Gastroesophageal sphincter (tissue), 4 donors: ENCODE data around the gene NOC2L. TPM values are rescaled to one million over a fixed set of nuclear protein-coding genes. Genes with fewer than 3 reads are reported as not detected.

Experiments used
- ATAC-seq: fragments of 150-250 bp; one replicate; pipeline ENCODE4 v1.9.1; 2016; ENCODE audit warnings: mild to moderate bottlenecking, moderate library complexity
- H3K27ac ChIP-seq, 4 donors: fragments of 200-600 bp; sonication (generic) in 3 of 4; 1 replicate in 3 of 4; 2 replicates in 1 of 4; pipeline ENCODE4 v1.5.1; 2016 to 2019
- H3K27me3 ChIP-seq: fragments of 200-600 bp; sonication (generic); one replicate; pipeline ENCODE4 v1.5.1; 2019
- H3K36me3 ChIP-seq, 2 donors: fragments of 200-600 bp; sonication (generic); one replicate each; pipeline ENCODE4 v1.5.1; 2019; ENCODE audit warnings: control low read depth in 1 of 2
- H3K4me1 ChIP-seq, 3 donors: fragments of 200-600 bp; sonication (generic); 1 replicate in 2 of 3; 2 replicates in 1 of 3; pipeline ENCODE4 v1.5.1; 2016 to 2019; ENCODE audit warnings: control low read depth in 2 of 3
- H3K4me3 ChIP-seq, 2 donors: fragments of 200-600 bp; sonication (generic); one replicate each; pipeline ENCODE4 v1.5.1; 2019; ENCODE audit warnings: mild to moderate bottlenecking in 1 of 2, moderate library complexity in 1 of 2
- H3K9me3 ChIP-seq, 3 donors: fragments of 200-600 bp; sonication (generic); one replicate each; pipeline ENCODE4 v1.5.1; 2017 to 2019; ENCODE audit warnings: control low read depth in 2 of 3
- CTCF ChIP-seq, 4 experiments: fragments of 200-600 bp in 2 of 4; fragments of 450-650 bp in 2 of 4; sonication (generic) in 1 of 4; IDR thresholded peaks; one replicate each; pipeline ENCODE4 v1.5.1; 2017 to 2019; ENCODE audit warnings: antibody characterized with exemption in 4 of 4, mild to moderate bottlenecking in 2 of 4, moderate library complexity in 2 of 4
- EP300 ChIP-seq: sonication (generic); formaldehyde crosslinking; IDR thresholded peaks from one replicate; pipeline ENCODE4 v1.6.1; 2017; ENCODE audit warnings: antibody characterized with exemption, mild to moderate bottlenecking
- POLR2A ChIP-seq, 2 donors: fragments of 450-650 bp; IDR thresholded peaks; one replicate each; pipeline ENCODE4 v1.6.1; 2017; ENCODE audit warnings: antibody characterized with exemption in 2 of 2, mild to moderate bottlenecking in 2 of 2, moderate library complexity in 1 of 2
- POLR2AphosphoS5 ChIP-seq: sonication (generic); formaldehyde crosslinking; IDR thresholded peaks from one replicate; pipeline ENCODE4 v1.6.1; 2017; ENCODE audit warnings: antibody characterized with exemption
- WGBS, 2 donors: methylation state at CpG; one replicate each; pipeline ENCODE4 v1.1.5; 2018; ENCODE audit warnings: low coverage in 1 of 2; 5-methylcytosine and 5-hydroxymethylcytosine counted together
- total RNA-seq, 4 donors: library from RNA; depleted of rRNA; stranded (reverse); fragments of >200 nt; gene quantifications; one replicate each; pipeline ENCODE4 v1.1.0, GENCODE V29; 2016

The NOC2L gene
- total RNA-seq, 4 donors from 2014 or later = 36.3 to 54.1 (median 45.2) TPM

DNA sequence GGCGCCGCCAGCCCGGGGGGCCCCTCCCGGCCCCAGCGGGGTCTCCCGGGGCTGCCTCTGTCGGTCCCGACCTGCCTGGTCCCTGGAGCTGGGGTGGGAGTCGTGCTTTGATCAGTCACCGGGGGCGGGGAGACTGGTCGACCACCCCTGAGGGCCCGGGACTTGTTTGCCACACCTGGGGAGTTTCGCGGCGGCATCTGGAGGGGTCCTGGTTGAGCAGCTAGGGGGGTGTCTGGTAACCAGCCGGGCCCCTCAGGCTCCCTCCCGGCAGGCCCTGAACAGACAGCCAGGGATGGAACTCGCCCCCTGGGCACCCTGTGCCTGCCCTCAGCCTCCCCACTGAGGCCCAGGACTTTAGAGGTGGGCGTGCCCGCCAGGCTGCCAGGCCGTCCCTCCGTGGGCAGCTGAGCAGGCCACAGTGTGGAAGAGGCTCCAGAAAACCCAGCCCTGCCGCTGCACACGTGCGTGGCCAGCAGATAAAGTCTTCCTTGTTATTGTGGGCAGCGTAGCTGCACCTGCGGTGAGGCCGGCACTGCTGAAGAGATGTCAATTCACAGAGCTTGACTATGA is 48.7 kb downstream of the NOC2L start:
- H3K4me1 ChIP-seq = peaks cover 0 to 39% (median 13%) of the 10 kb centered on the region in 3 donors
- ATAC-seq = peak; percentile 3
- H3K36me3 ChIP-seq = no peaks in the 10 kb centered on the region
- TF ChIP-seq CTCF (IDR thresholded peaks at IDR 0.05) = no peak
- TF ChIP-seq POLR2A (IDR thresholded peaks at IDR 0.05) = no peak
- no peak for TF ChIP-seq POLR2AphosphoS5
- TF ChIP-seq EP300 = no peak
- H3K27me3 ChIP-seq = peaks cover 63% of the 10 kb centered on the region
- peak overlapping the region in 1 of 2 donors; percentile 44 for H3K4me3 ChIP-seq
- WGBS, 2 donors = 2 to 59% methylated on average over 4 to 8 of the region's 29 CpGs
- H3K9me3 ChIP-seq = no peaks in the 10 kb centered on the region
- H3K27ac ChIP-seq = peak overlapping the region in 3 of 4 donors; percentile 56 to 61 (median 57)

GRCh38 chr1:909861-910310 is 49.2 kb downstream of the NOC2L start:
- H3K4me3 ChIP-seq = peak overlapping the region in 1 of 2 donors; percentile 44
- 0% methylated on average over 1 of the region's 53 CpGs; no CpG with 5 or more reads in 1 of the 2 donors for WGBS, 2 donors
- no peaks in the 10 kb centered on the region for H3K36me3 ChIP-seq
- peaks cover 0 to 44% (median 18%) of the 10 kb centered on the region in 3 donors for H3K4me1 ChIP-seq
- TF ChIP-seq POLR2AphosphoS5 (no peak), POLR2A (IDR thresholded peaks at IDR 0.05) (no peak), CTCF (IDR thresholded peaks at IDR 0.05) (no peak), EP300 (no peak)
- H3K9me3 ChIP-seq = no peaks in the 10 kb centered on the region
- peak; percentile 59 for ATAC-seq
- peak overlapping the region in 3 of 4 donors; percentile 56 to 61 (median 57) for H3K27ac ChIP-seq
- peaks cover 65% of the 10 kb centered on the region for H3K27me3 ChIP-seq

DNA sequence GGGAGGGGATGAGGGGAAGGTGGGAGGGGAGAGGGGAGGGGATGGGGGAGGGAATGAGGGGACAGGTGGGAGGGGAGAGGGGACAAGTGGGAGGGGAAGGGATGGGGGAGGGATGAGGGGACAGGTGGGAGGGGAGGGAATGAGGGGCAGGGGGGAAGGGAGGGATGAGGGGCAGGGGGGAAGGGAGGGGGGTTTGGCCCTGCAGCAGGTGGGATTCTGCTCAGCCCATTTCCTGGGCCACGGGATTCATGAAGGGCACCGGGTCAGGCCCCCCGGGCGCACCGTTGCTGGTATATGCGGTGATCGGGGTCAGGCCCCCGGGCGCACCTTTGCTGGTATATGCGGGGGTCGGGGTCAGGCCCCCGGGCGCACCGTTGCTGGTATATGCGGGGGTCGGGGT is 50.4 kb downstream of the NOC2L start:
- peaks cover 60% of the 10 kb centered on the region for H3K27me3 ChIP-seq
- no peak for ATAC-seq
- 74% methylated on average over 5 of the region's 16 CpGs; no CpG with 5 or more reads in 1 of the 2 donors for WGBS, 2 donors
- H3K27ac ChIP-seq = no peak overlapping the region
- H3K36me3 ChIP-seq = no peaks in the 10 kb centered on the region
- no peaks in the 10 kb centered on the region for H3K9me3 ChIP-seq
- TF ChIP-seq EP300 = no peak
- TF ChIP-seq POLR2A (IDR thresholded peaks at IDR 0.05) = no peak
- no peak for TF ChIP-seq CTCF (IDR thresholded peaks at IDR 0.05)
- no peak for TF ChIP-seq POLR2AphosphoS5
- H3K4me1 ChIP-seq = peaks cover 0 to 56% (median 18%) of the 10 kb centered on the region in 3 donors
- no peak overlapping the region for H3K4me3 ChIP-seq

- no peak for ATAC-seq
- H3K9me3 ChIP-seq = no peaks in the 10 kb centered on the region
- H3K36me3 ChIP-seq = no peaks in the 10 kb centered on the region
- H3K27me3 ChIP-seq = peaks cover 51% of the 10 kb centered on the region
- H3K27ac ChIP-seq = peak overlapping the region in 1 of 4 donors; percentile 29
- WGBS, 2 donors = 87% methylated on average over 14 of the region's 17 CpGs; no CpG with 5 or more reads in 1 of the 2 donors
- peaks cover 0 to 58% (median 18%) of the 10 kb centered on the region in 3 donors for H3K4me1 ChIP-seq
- no peak for TF ChIP-seq POLR2AphosphoS5
- no peak for TF ChIP-seq EP300
- no peak for TF ChIP-seq POLR2A (IDR thresholded peaks at IDR 0.05)
- TF ChIP-seq CTCF (IDR thresholded peaks at IDR 0.05) = no peak
- no peak overlapping the region for H3K4me3 ChIP-seq
Measured at GRCh38 chr1:907611-908451, 51.2 kb downstream of the NOC2L start.
